Calu3 (cell line): ENCODE measurements around the gene CHD5. TPM values are rescaled to one million over a fixed set of nuclear protein-coding genes. Genes with fewer than 3 reads are reported as not detected.

Source experiments
- BruUV-seq: library from RNA; stranded (reverse); fragments of 400-500 nt; replicated peaks from 2 replicates; lab custom pipeline; 2021; lab: Mats Ljungman, UMichigan
- CTCF ChIA-PET: fragments of 300-600 bp; sonication (Branson Sonifier 250); formaldehyde crosslinking; loops from one replicate; lab custom pipeline; 2022; ENCODE audit warnings: antibody characterized with exemption; lab: Charles Lee
- DNase-seq: peaks from one replicate; pipeline ENCODE4 v3.0.0; 2022
- H3K27ac Mint-ChIP-seq: one replicate; pipeline ENCODE4 v1.8.0; 2022; ENCODE audit warnings: mixed read lengths; ENCODE audit not compliant: unreplicated experiment
- H3K27me3 Mint-ChIP-seq: one replicate; pipeline ENCODE4 v1.8.0; 2022; ENCODE audit warnings: mixed read lengths; ENCODE audit not compliant: unreplicated experiment
- H3K36me3 Mint-ChIP-seq: one replicate; pipeline ENCODE4 v1.8.0; 2022; ENCODE audit warnings: mild to moderate bottlenecking, moderate library complexity, mixed read lengths; ENCODE audit not compliant: insufficient read depth, unreplicated experiment
- H3K4me1 Mint-ChIP-seq: one replicate; pipeline ENCODE4 v1.8.0; 2022; ENCODE audit warnings: mild to moderate bottlenecking, low read depth, mixed read lengths; ENCODE audit not compliant: unreplicated experiment
- H3K4me3 Mint-ChIP-seq: one replicate; pipeline ENCODE4 v1.8.0; 2022; ENCODE audit warnings: mild to moderate bottlenecking, low read depth, moderate library complexity, mixed read lengths; ENCODE audit not compliant: unreplicated experiment
- H3K9me3 Mint-ChIP-seq: one replicate; pipeline ENCODE4 v1.8.0; 2022; ENCODE audit warnings: low read depth, mixed read lengths; ENCODE audit not compliant: unreplicated experiment
- CTCF ChIP-seq: fragments of 200-600 bp; IDR thresholded peaks from one replicate; pipeline ENCODE4 v1.8.0; 2022; ENCODE audit warnings: antibody characterized with exemption; ENCODE audit not compliant: unreplicated experiment
- intact Hi-C: fragments of 100-400 bp; cut with micrococcal nuclease; formaldehyde crosslinking; loops from one replicate; pipeline ENCODE4 v1.10.0; 2022; ENCODE audit not compliant: unreplicated experiment
- total RNA-seq: library from RNA; stranded (reverse); gene quantifications from 2 replicates; pipeline ENCODE4 v1.2.3, GENCODE V29; 2022

The CHD5 gene
- total RNA-seq, 1 experiment from 2014 or later, result 0.28 TPM

- peak; percentile 16 for DNase-seq
- Mint-ChIP-seq H3K4me3 (no peak overlapping the region), H3K9me3 (no peaks in the 10 kb centered on the region), H3K27ac (no peak overlapping the region), H3K36me3 (no peaks in the 10 kb centered on the region), H3K27me3 (peaks cover 66% of the 10 kb centered on the region), H3K4me1 (no peaks in the 10 kb centered on the region)
- TF ChIP-seq CTCF, result no peak
- no TSS peak for BruUV-seq
- CTCF ChIA-PET, result interaction anchor here (1.5 to 1.7 kb wide), 2 partner anchors 52 to 140 kb away, joined by 3 to 8 read pairs; no protein-coding TSS in a partner anchor
- intact Hi-C loops, result no loop called here
Observed at GRCh38 chr1:6105763-6106162, 74.4 kb downstream of the CHD5 start.

GRCh38 chr1:6105218-6105679 lies 74.9 kb downstream of the CHD5 start:
- TF ChIP-seq CTCF, result peak; percentile 3
- Mint-ChIP-seq H3K27me3 (peaks cover 64% of the 10 kb centered on the region), H3K27ac (no peak overlapping the region), H3K4me3 (no peak overlapping the region), H3K9me3 (no peaks in the 10 kb centered on the region), H3K4me1 (no peaks in the 10 kb centered on the region), H3K36me3 (no peaks in the 10 kb centered on the region)
- intact Hi-C loops, result no loop called here
- CTCF ChIA-PET, result interaction anchor here (0.6 to 1.7 kb wide), 3 partner anchors 34 to 140 kb away, joined by 3 to 8 read pairs (median 4); no protein-coding TSS in a partner anchor
- DNase-seq, result peak; percentile 14
- BruUV-seq, result no TSS peak

GRCh38 chr1:6104631-6105030 lies 75.5 kb downstream of the CHD5 start:
- CTCF ChIA-PET, result interaction anchor here (0.7 to 1.7 kb wide), 2 partner anchors 11 to 141 kb away, joined by 3 to 8 read pairs; no protein-coding TSS in a partner anchor
- Mint-ChIP-seq H3K36me3 (no peaks in the 10 kb centered on the region), H3K9me3 (no peaks in the 10 kb centered on the region), H3K4me3 (no peak overlapping the region), H3K27ac (no peak overlapping the region), H3K27me3 (peaks cover 58% of the 10 kb centered on the region), H3K4me1 (no peaks in the 10 kb centered on the region)
- no peak for DNase-seq
- intact Hi-C loops, result no loop called here
- no TSS peak for BruUV-seq
- no peak for TF ChIP-seq CTCF

- Mint-ChIP-seq H3K4me3 (no peak overlapping the region), H3K36me3 (no peaks in the 10 kb centered on the region), H3K27ac (no peak overlapping the region), H3K4me1 (no peaks in the 10 kb centered on the region), H3K27me3 (peaks cover 54% of the 10 kb centered on the region), H3K9me3 (no peaks in the 10 kb centered on the region)
- CTCF ChIA-PET, result interaction anchor here (0.7 kb wide), 1 partner anchor 11 kb away, joined by 3 read pairs; no protein-coding TSS in a partner anchor
- DNase-seq, result no peak
- no TSS peak for BruUV-seq
- TF ChIP-seq CTCF, result no peak
- intact Hi-C loops, result no loop called here
Observed at GRCh38 chr1:6103854-6104530, 76.1 kb downstream of the CHD5 start.
